Activated CD8-positive, alpha-beta memory T cell treated with anti-CD3 and anti-CD28 coated beads for 48 hours (primary cell): ENCODE results near the gene CRABP1.
"Not testable (repeated sequence)": the region's sequence is repeated elsewhere in the genome, so short reads cannot be mapped to it uniquely, and the experiment has no call there.

ENCODE experiments used
- DNase-seq, 3 experiments: peaks; one replicate each; pipeline ENCODE4 v3.0.0-alpha.2; 2020; ENCODE audit warnings: low read depth in 2 of 3, low spot score in 2 of 3

Gene CRABP1

GRCh38 chr15:78369161-78369560 lies 29.0 kb downstream of the CRABP1 start:
- DNase-seq, result no peak

- DNase-seq, result no peak
Observed at GRCh38 chr15:78370013-78370412, 29.9 kb downstream of the CRABP1 start.

- DNase-seq, result no peak
Observed at GRCh38 chr15:78372880-78373279, 32.7 kb downstream of the CRABP1 start.

- no peak for DNase-seq
Observed at GRCh38 chr15:78374436-78375393, 34.6 kb downstream of the CRABP1 start.

GRCh38 chr15:78380143-78380542 lies 40.0 kb downstream of the CRABP1 start:
- not testable (repeated sequence) for DNase-seq

- DNase-seq, result no peak
Observed at GRCh38 chr15:78382114-78382880, 42.1 kb downstream of the CRABP1 start.

- DNase-seq, result no peak
Observed at GRCh38 chr15:78384651-78385050, 44.5 kb downstream of the CRABP1 start.

- no peak for DNase-seq
Observed at GRCh38 chr15:78387246-78388037, 47.3 kb downstream of the CRABP1 start.

GRCh38 chr15:78388865-78389264 lies 48.7 kb downstream of the CRABP1 start:
- DNase-seq, result no peak

GRCh38 chr15:78389322-78389721 lies 49.2 kb downstream of the CRABP1 start:
- no peak for DNase-seq

- DNase-seq, result no peak
Observed at GRCh38 chr15:78389738-78390137, 49.6 kb downstream of the CRABP1 start.

- DNase-seq, result no peak
Observed at GRCh38 chr15:78390242-78390641, 50.1 kb downstream of the CRABP1 start.

- DNase-seq, result no peak
Observed at GRCh38 chr15:78390826-78391225, 50.7 kb downstream of the CRABP1 start.

GRCh38 chr15:78391781-78392180 lies 51.6 kb downstream of the CRABP1 start:
- no peak for DNase-seq

- DNase-seq, result no peak
Observed at GRCh38 chr15:78392430-78392829, 52.3 kb downstream of the CRABP1 start.

- DNase-seq, result no peak
Observed at GRCh38 chr15:78393137-78393536, 53.0 kb downstream of the CRABP1 start.

- DNase-seq, result no peak
Observed at GRCh38 chr15:78394026-78394425, 53.9 kb downstream of the CRABP1 start.

GRCh38 chr15:78394981-78395616 lies 54.9 kb downstream of the CRABP1 start:
- DNase-seq, result no peak

GRCh38 chr15:78396186-78396814 lies 56.1 kb downstream of the CRABP1 start:
- no peak for DNase-seq

- DNase-seq, result no peak
Observed at GRCh38 chr15:78396976-78397375, 56.8 kb downstream of the CRABP1 start.
